ENCODE results near the gene MYH10. TPM values are rescaled to one million over a fixed set of nuclear protein-coding genes. Genes with fewer than 3 reads are reported as not detected.

MYH10 gene
- polyA plus RNA-seq, 6 donors from 2014 or later = 0.35 to 5.0 (median 1.9) TPM; not detected in 1

GRCh38 chr17:8503807-8504206 is 126.7 kb downstream of the MYH10 start:
- peak overlapping the region in 1 of 6 donors; percentile 68 for H3K27ac Mint-ChIP-seq
- ATAC-seq (ENCODE audit: low read depth in 2 of 2) = no peak
- no peak overlapping the region for H3K4me3 Mint-ChIP-seq

DNA sequence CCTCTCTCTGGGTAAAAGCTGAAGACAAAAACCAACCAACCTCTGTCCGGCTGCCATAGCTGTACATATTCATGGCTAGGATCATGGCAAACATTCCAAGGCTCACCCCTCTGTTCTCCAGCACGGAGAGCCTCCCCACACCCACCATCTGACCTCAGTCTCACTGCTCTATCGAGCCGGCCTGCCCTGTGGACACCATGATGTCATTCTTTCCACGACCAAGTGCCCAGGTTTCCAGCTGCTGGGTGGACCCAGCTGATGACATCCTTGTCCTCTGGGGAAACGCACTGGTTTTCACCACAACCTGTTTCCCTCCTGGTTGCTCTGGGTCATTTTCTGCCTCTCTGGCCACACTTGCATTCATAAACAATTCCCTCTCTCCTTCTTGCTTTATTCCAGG is 127.2 kb downstream of the MYH10 start:
- ATAC-seq (ENCODE audit: low read depth in 2 of 2) (no peak), DNase-seq (no peak)
- no peak overlapping the region for H3K4me3 Mint-ChIP-seq
- peaks cover 0 to 5% of the 10 kb centered on the region in 2 donors for H3K36me3 Mint-ChIP-seq
- H3K4me1 Mint-ChIP-seq = no peaks in the 10 kb centered on the region
- no peaks in the 10 kb centered on the region for H3K9me3 Mint-ChIP-seq
- H3K27me3 Mint-ChIP-seq = no peaks in the 10 kb centered on the region
- peak overlapping the region in 1 of 6 donors; percentile 39 for H3K27ac Mint-ChIP-seq

More at GRCh38 chr17:8503807-8504206, 126.7 kb downstream of the MYH10 start:
- no peaks in the 10 kb centered on the region for H3K27me3 Mint-ChIP-seq
- peaks cover 0 to 8% of the 10 kb centered on the region in 2 donors for H3K36me3 Mint-ChIP-seq
- no peaks in the 10 kb centered on the region for H3K4me1 Mint-ChIP-seq
- DNase-seq = no peak
- no peaks in the 10 kb centered on the region for H3K9me3 Mint-ChIP-seq

- Mint-ChIP-seq H3K36me3 (peaks cover 0 to 1% of the 10 kb centered on the region in 2 donors), H3K27ac (peak overlapping the region in 1 of 6 donors; percentile 13), H3K27me3 (no peaks in the 10 kb centered on the region), H3K4me3 (no peak overlapping the region), H3K4me1 (no peaks in the 10 kb centered on the region), H3K9me3 (no peaks in the 10 kb centered on the region)
- no peak for ATAC-seq (ENCODE audit: low read depth in 2 of 2)
- no peak for DNase-seq
Measured at GRCh38 chr17:8502126-8502525, 128.4 kb downstream of the MYH10 start.

- H3K27ac Mint-ChIP-seq = no peak overlapping the region
- H3K4me3 Mint-ChIP-seq = no peak overlapping the region
- no peak for ATAC-seq (ENCODE audit: low read depth in 2 of 2)
- no peaks in the 10 kb centered on the region for H3K27me3 Mint-ChIP-seq
- no peaks in the 10 kb centered on the region for H3K36me3 Mint-ChIP-seq
- H3K4me1 Mint-ChIP-seq = no peaks in the 10 kb centered on the region
- no peak for DNase-seq
- H3K9me3 Mint-ChIP-seq = no peaks in the 10 kb centered on the region
Measured at GRCh38 chr17:8500609-8501008, 129.9 kb downstream of the MYH10 start.

DNA sequence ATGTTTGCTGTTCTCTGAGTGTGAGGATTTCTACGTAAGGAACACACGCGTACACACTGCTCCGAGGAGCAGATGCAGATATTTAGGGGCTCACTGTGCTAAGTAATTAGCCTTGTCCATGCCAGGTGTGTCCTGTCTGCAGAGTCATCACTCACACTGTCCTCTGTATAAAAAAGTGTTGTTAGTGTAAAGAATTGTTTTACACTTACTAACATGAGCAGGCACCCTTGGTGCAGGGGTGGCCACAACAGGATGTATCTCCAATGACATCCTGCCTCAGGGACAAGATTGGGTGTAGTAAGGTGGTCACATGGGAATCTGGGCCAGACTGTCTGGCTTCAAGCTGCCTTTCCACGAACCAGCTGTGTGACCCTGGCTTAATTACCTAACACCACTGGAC is 130.9 kb downstream of the MYH10 start:
- no peaks in the 10 kb centered on the region for H3K36me3 Mint-ChIP-seq
- no peak overlapping the region for H3K4me3 Mint-ChIP-seq
- DNase-seq (no peak), ATAC-seq (ENCODE audit: low read depth in 2 of 2) (no peak)
- no peak overlapping the region for H3K27ac Mint-ChIP-seq
- no peaks in the 10 kb centered on the region for H3K4me1 Mint-ChIP-seq
- H3K27me3 Mint-ChIP-seq = no peaks in the 10 kb centered on the region
- H3K9me3 Mint-ChIP-seq = no peaks in the 10 kb centered on the region

- Mint-ChIP-seq H3K4me3 (no peak overlapping the region), H3K4me1 (peaks cover 0 to 3% (median 0%) of the 10 kb centered on the region in 3 donors), H3K27me3 (no peaks in the 10 kb centered on the region)
Measured at GRCh38 chr17:8499171-8499570, 131.4 kb downstream of the MYH10 start.

DNA sequence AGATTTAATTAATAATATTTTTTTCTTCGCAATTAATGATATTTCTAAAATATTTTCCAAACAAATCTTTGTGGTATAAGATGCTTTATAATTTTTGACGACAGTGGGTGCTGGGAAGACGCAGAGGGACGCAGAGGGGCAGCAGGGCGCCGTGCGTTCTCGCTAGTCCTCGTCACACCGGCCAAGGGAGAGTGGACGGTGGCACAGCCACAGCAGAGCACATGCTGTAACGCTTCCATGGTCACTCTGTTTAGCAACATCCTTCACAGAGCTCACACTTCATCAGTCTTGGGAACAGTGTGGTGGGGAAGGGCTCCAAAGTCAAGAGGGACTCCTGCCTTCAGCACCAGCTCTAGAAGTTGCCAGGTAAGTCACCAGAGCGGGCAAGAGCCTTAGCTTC is 134.4 kb downstream of the MYH10 start:
- peaks cover 0 to 2% (median 0%) of the 10 kb centered on the region in 7 donors for H3K9me3 Mint-ChIP-seq
- DNase-seq = no peak
- ATAC-seq (ENCODE audit: low read depth in 2 of 2) = no peak

More at GRCh38 chr17:8499171-8499570, 131.4 kb downstream of the MYH10 start:
- no peak for ATAC-seq (ENCODE audit: low read depth in 2 of 2)
- Mint-ChIP-seq H3K9me3 (peaks cover 0 to 1% (median 0%) of the 10 kb centered on the region in 7 donors), H3K36me3 (no peaks in the 10 kb centered on the region), H3K27ac (no peak overlapping the region)
- no peak for DNase-seq

GRCh38 chr17:8494506-8495111 is 135.9 kb downstream of the MYH10 start:
- H3K9me3 Mint-ChIP-seq = peaks cover 0 to 2% (median 0%) of the 10 kb centered on the region in 7 donors
- no peak overlapping the region for H3K4me3 Mint-ChIP-seq
- peaks cover 0 to 14% of the 10 kb centered on the region in 2 donors for H3K36me3 Mint-ChIP-seq
- peaks cover 0 to 6% (median 0%) of the 10 kb centered on the region in 3 donors for H3K4me1 Mint-ChIP-seq
- DNase-seq (no peak), ATAC-seq (ENCODE audit: low read depth in 2 of 2) (no peak)
- H3K27me3 Mint-ChIP-seq = no peaks in the 10 kb centered on the region
- no peak overlapping the region for H3K27ac Mint-ChIP-seq

More for the DNA sequence above, 134.4 kb downstream of the MYH10 start:
- H3K27me3 Mint-ChIP-seq = no peaks in the 10 kb centered on the region
- peaks cover 0 to 5% of the 10 kb centered on the region in 2 donors for H3K36me3 Mint-ChIP-seq
- H3K4me1 Mint-ChIP-seq = peaks cover 0 to 6% (median 0%) of the 10 kb centered on the region in 3 donors
- H3K4me3 Mint-ChIP-seq = peak overlapping the region in 1 of 8 donors; percentile 47
- no peak overlapping the region for H3K27ac Mint-ChIP-seq

DNA sequence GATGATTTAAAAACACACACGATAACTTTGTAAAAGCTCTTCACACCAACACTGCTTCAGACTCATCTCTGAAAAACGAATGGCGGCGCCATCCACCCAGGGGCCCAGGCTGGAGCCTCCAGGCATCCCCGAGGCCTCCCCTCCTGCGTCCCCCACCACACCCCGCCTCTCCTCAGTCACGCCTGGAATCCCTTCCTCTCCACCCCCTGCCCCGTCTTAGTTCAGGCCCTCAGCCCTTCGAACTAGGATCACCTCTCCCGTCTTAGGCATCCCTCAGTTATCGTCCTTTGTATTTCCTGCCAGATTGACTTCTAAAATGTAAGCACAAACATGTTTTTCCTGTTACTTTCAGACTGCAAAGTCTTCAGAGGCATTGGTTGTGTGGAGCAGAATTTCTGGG is 136.5 kb downstream of the MYH10 start:
- peaks cover 0 to 2% (median 0%) of the 10 kb centered on the region in 7 donors for H3K9me3 Mint-ChIP-seq
- H3K27me3 Mint-ChIP-seq = no peaks in the 10 kb centered on the region

GRCh38 chr17:8492121-8492520 is 138.4 kb downstream of the MYH10 start:
- Mint-ChIP-seq H3K9me3 (peaks cover 0 to 2% (median 0%) of the 10 kb centered on the region in 7 donors), H3K27me3 (no peaks in the 10 kb centered on the region), H3K4me3 (no peak overlapping the region), H3K36me3 (peaks cover 0 to 14% of the 10 kb centered on the region in 2 donors), H3K4me1 (peaks cover 0 to 6% (median 0%) of the 10 kb centered on the region in 3 donors), H3K27ac (no peak overlapping the region)
- DNase-seq (no peak), ATAC-seq (ENCODE audit: low read depth in 2 of 2) (no peak)

More for the DNA sequence above, 136.5 kb downstream of the MYH10 start:
- Mint-ChIP-seq H3K27ac (peak overlapping the region in 1 of 6 donors; percentile 45), H3K4me1 (peaks cover 0 to 6% (median 0%) of the 10 kb centered on the region in 3 donors), H3K4me3 (no peak overlapping the region), H3K36me3 (peaks cover 0 to 14% of the 10 kb centered on the region in 2 donors)
- ATAC-seq (ENCODE audit: low read depth in 2 of 2) = no peak
- DNase-seq = no peak

DNA sequence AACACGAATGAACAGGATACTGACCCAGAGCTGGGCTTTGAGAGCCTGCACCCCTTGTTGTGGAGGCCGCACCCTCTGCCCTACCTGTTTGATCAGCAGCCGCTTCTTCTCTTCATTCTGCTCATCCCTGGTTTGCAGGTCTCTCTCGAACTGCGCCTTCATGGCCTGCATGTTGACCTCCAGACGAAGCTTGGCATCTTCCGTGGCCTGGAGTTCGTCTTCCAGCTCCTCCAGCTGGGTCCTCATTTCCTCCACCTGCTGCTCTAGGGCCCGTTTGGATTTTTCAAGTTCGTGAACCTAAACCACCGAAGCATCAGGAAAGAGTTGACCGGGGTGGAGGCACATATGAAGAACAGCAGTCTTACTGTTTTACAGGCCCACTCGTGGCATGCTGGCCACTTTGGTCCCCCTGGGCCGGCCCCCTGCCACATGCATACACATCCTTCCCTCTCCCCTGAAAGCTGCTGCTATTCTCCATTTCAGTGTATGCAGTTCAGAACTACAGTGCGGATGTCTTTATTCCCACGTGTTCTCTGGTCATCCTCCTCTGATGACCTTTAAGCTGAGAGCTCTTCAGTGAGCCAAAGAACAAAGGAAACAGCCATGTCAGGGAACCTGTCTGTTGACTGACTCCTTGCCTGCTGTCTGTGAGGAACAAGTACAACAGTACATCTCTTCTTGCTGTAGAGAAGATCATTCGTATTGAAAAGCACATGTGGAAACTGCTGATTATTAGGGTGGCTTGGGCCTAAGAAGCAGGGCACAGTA is 140.1 kb downstream of the MYH10 start:
- Mint-ChIP-seq H3K27ac (peak overlapping the region in 3 of 6 donors; percentile 16 to 86 (median 74)), H3K36me3 (peaks cover 0 to 14% of the 10 kb centered on the region in 2 donors), H3K4me3 (peak overlapping the region in 1 of 8 donors; percentile 48), H3K27me3 (no peaks in the 10 kb centered on the region), H3K4me1 (peaks cover 0 to 6% (median 0%) of the 10 kb centered on the region in 3 donors), H3K9me3 (peaks cover 0 to 2% (median 0%) of the 10 kb centered on the region in 7 donors)
- no peak for ATAC-seq (ENCODE audit: low read depth in 2 of 2)
- no peak for DNase-seq

DNA sequence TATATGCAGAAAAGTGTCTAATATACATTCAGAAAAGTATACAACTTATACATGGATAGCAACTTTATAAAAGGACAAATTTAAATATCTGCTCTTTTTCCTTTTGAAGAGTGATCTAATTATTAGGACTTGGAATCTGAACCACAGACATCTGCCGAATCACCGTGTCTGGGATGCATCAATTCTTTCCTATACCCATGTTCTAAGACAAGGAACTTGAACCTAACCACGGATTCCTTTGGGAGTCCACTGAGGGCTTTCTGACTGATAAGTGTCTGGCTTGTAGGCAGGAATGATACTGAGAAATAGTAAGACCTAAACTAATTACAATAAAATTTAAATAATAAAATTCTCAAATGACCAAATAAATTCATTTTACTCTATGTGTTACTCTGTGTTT is 140.7 kb downstream of the MYH10 start:
- Mint-ChIP-seq H3K27me3 (no peaks in the 10 kb centered on the region), H3K4me1 (peaks cover 0 to 6% (median 0%) of the 10 kb centered on the region in 3 donors), H3K36me3 (peaks cover 2 to 14% of the 10 kb centered on the region in 2 donors), H3K9me3 (peaks cover 0 to 4% (median 2%) of the 10 kb centered on the region in 7 donors), H3K27ac (no peak overlapping the region), H3K4me3 (no peak overlapping the region)
- ATAC-seq (ENCODE audit: low read depth in 2 of 2) = no peak
- DNase-seq = no peak

GRCh38 chr17:8488901-8489300 is 141.6 kb downstream of the MYH10 start:
- H3K9me3 Mint-ChIP-seq = peaks cover 0 to 8% (median 5%) of the 10 kb centered on the region in 7 donors
- no peak for ATAC-seq (ENCODE audit: low read depth in 2 of 2)
- H3K4me1 Mint-ChIP-seq = peaks cover 0 to under 1% (median 0%) of the 10 kb centered on the region in 3 donors
- H3K27me3 Mint-ChIP-seq = no peaks in the 10 kb centered on the region
- no peak for DNase-seq
- H3K27ac Mint-ChIP-seq = peak overlapping the region in 1 of 6 donors; percentile 65
- H3K4me3 Mint-ChIP-seq = no peak overlapping the region
- H3K36me3 Mint-ChIP-seq = peaks cover 6 to 14% of the 10 kb centered on the region in 2 donors
